Aorta (tissue), 5 donors: Measurements from ENCODE around the gene CERS5. TPM values are rescaled to one million over a fixed set of nuclear protein-coding genes. Genes with fewer than 3 reads are reported as not detected.
A peak's percentile ranks its signal among the peaks of the same experiment; 100 is the strongest.

ENCODE experiments used
- ATAC-seq: fragments of 200-7000 bp; cut with Tn5 transposase; one replicate; pipeline ENCODE4 v1.9.1; 2022; ENCODE audit warnings: moderate library complexity; ENCODE audit not compliant: low FRiP score
- DNase-seq, 2 donors: peaks; one replicate each; pipeline ENCODE4 v3.0.0-alpha.2; 2020
- H3K27ac ChIP-seq, 2 donors: one replicate each; pipeline ENCODE4 v1.5.1; 2013; ENCODE audit warnings: low read length in 2 of 2, mild to moderate bottlenecking in 2 of 2, moderate library complexity in 2 of 2, control low read depth in 1 of 2, inconsistent platforms in 1 of 2, low read depth in 1 of 2
- H3K27me3 ChIP-seq, 2 donors: one replicate each; pipeline ENCODE4 v1.6.1; 2013; ENCODE audit warnings: control low read depth in 1 of 2, low read length in 1 of 2, mild to moderate bottlenecking in 1 of 2, moderate library complexity in 1 of 2; ENCODE audit not compliant: insufficient read depth in 2 of 2, control insufficient read depth in 1 of 2
- H3K36me3 ChIP-seq, 2 donors: one replicate each; pipeline ENCODE4 v1.6.1; 2013; ENCODE audit warnings: control low read depth in 1 of 2, low read length in 1 of 2, mild to moderate bottlenecking in 1 of 2; ENCODE audit not compliant: insufficient read depth in 2 of 2, control insufficient read depth in 1 of 2
- H3K4me1 ChIP-seq, 2 donors: one replicate each; pipeline ENCODE4 v1.6.1; 2013; ENCODE audit warnings: low read length in 2 of 2, control low read depth in 1 of 2, mild to moderate bottlenecking in 1 of 2, moderate library complexity in 1 of 2; ENCODE audit not compliant: insufficient read depth in 2 of 2, control insufficient read depth in 1 of 2
- H3K4me3 ChIP-seq, 2 donors: one replicate each; pipeline ENCODE4 v1.5.1; 2013; ENCODE audit warnings: low read length in 2 of 2, control low read depth in 1 of 2, mild to moderate bottlenecking in 1 of 2
- H3K9me3 ChIP-seq: one replicate; pipeline ENCODE4 v1.6.1; 2013; ENCODE audit warnings: mild to moderate bottlenecking, low read length; ENCODE audit not compliant: control insufficient read depth
- WGBS, 2 donors: extraction: QIAGEN DNeasy Blood & Tissue Kit; methylation state at CpG; one replicate each; pipeline ENCODE4 v1.1.7; 2013; 5-methylcytosine and 5-hydroxymethylcytosine counted together
- intact Hi-C, 2 donors: fragments of 100-400 bp; cut with DNase I; formaldehyde crosslinking; loops; one replicate each; pipeline versions ENCODE4 v1.14.2 to v1.15.0; 2022
- polyA plus RNA-seq, 2 donors: library from polyadenylated mRNA; stranded (reverse); fragments of 200-250 nt; gene quantifications; one replicate each; pipeline ENCODE4 v1.2.3, GENCODE V29; 2013
- total RNA-seq, 2 donors: library from RNA; stranded (reverse); fragmentation: NEBNext Ultra II Directional; extraction: Animal tissue kit (Norgen Biotek cat#: 25700); gene quantifications; one replicate each; pipeline ENCODE4 v1.2.1, GENCODE V29; 2021
- donor health status: healthy with polysubstance abuse.
- donor health status: Bipolar disorder and iron deficiency.
- donor health status: DM: no; HTN: no; CAD: no.
- donor health status: DM: no; HTN: no; CAD: no.
- donor health status: DM: yes; HTN: yes; CAD: no.

Gene CERS5
- total and polyA plus RNA-seq, 4 donors = 27.3 to 115 (median 64.7) TPM

DNA sequence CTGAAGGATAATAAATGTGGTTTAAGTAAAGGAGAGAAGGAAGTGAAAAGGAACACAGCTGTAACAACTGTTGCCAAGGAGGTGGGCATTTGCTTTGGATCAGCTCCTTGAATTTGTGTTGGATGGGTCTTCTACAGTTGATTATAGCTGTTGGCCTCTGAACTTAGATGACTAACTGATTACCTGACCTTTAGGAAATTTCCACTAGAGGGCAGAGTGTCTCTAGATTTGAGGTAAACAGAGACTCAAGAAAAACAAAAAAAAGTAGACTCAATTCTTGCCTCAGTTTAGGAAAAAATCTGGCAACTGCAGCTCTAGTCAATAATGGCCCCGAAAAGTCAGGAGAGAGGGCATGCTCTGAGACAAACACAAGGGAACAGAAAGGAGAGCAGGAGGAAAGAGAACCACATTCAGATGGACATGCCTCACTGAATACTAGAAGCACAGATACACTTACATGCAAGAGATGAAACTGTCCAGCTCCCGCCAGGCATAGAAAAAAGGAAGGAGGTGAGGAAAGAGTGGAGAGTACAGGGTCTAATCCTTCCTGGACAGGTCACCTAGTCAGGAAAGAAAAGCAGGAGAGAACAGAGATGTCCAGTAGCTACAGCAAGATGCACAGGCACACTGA lies 34.5 kb downstream of the CERS5 start:
- WGBS, 2 donors = 36 to 38% methylated on average over 2 of the region's 2 CpGs
- peak overlapping the region; percentile 34 to 64 for H3K27ac ChIP-seq

DNA sequence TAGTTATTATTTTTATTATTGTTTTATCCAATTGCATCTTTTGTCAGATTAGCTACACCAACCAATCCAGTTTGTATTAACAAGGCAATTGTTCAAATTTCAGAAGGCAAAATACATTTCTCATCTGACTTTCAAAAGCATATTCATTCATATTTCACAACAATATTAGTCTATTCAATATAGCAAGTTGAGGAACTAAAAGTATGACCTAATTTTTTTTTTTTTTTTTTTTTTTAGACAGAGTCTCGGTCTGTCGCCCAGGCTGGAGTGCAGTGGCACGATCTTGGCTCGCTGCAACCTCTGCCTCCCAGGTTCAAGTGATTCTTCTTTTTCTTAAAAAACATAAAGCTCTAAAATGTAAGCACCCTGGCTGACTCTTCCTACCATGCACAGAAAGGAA lies 37.9 kb downstream of the CERS5 start:
- Histone ChIP-seq H3K27ac (no peak overlapping the region), H3K4me3 (no peak overlapping the region), H3K36me3 (peaks cover 3 to 15% of the 10 kb centered on the region in 2 donors), H3K9me3 (no peaks in the 10 kb centered on the region), H3K27me3 (no peaks in the 10 kb centered on the region), H3K4me1 (peaks cover under 1 to 3% of the 10 kb centered on the region in 2 donors)
- intact Hi-C loops = no loop called here
- ATAC-seq (no peak), DNase-seq (no peak)
- whole genome bisulfite sequencing, 2 donors = 14 to 16% methylated on average over 4 of the region's 4 CpGs

More for the DNA sequence above, 34.5 kb downstream of the CERS5 start:
- Histone ChIP-seq H3K36me3 (peaks cover 3 to 11% of the 10 kb centered on the region in 2 donors), H3K9me3 (no peaks in the 10 kb centered on the region), H3K27me3 (no peaks in the 10 kb centered on the region), H3K4me1 (peaks cover 0 to 2% of the 10 kb centered on the region in 2 donors), H3K4me3 (no peak overlapping the region)
- DNase-seq (no peak), ATAC-seq (no peak)
- intact Hi-C loops = loop anchor here (5.0 kb wide), 1 partner anchor 35 kb away; the partner anchor contains the start of gene CERS5 (in 2 of the 2)

DNA sequence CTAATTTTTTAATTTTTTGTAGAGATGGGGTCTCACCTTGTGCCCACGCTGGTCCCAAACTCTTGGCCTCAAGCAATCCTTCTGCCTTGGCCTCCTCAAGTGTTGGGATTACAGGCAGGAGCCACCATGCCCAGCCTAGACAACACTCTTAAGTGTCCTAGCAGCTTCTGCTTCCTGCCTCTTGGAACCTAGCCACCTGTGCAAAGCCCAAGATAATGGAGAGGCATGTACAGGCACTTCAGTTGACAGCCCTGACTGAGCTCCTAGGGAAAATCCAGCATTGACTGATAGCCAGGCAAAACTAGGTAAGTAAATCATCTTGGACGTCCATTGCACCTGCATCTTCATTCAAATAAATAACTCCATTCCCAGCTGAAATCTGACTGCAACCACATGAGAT lies 39.6 kb downstream of the CERS5 start:
- Histone ChIP-seq H3K27ac (no peak overlapping the region), H3K9me3 (no peaks in the 10 kb centered on the region), H3K4me1 (peaks cover 0 to 3% of the 10 kb centered on the region in 2 donors), H3K27me3 (no peaks in the 10 kb centered on the region), H3K4me3 (no peak overlapping the region), H3K36me3 (peaks cover 7 to 12% of the 10 kb centered on the region in 2 donors)
- DNase-seq = no peak
- 69 to 78% methylated on average over 2 of the region's 2 CpGs for WGBS, 2 donors
- intact Hi-C loops = no loop called here
- ATAC-seq = no peak

DNA sequence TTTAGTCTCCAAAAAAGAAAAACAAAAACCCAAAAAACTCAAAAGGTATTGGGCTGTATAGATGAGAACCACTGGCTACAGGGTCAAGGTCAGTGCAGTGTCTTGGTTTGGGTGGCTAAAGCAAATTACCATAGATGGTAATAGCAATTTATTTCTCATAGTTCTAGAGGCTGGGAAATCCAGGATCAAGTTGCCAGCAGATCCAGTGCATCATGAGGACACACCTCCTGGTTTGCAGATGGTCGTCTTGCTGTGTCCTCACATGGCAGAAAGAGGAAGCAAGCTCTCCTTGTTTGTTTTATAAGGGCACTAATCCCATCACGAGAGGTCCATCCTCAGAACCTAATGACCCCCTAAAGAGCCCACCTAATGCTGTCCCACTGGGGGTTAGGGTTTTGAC lies 44.0 kb downstream of the CERS5 start:
- H3K36me3 ChIP-seq = peaks cover 4 to 11% of the 10 kb centered on the region in 2 donors
- 68 to 76% methylated on average over 2 of the region's 2 CpGs for WGBS, 2 donors

DNA sequence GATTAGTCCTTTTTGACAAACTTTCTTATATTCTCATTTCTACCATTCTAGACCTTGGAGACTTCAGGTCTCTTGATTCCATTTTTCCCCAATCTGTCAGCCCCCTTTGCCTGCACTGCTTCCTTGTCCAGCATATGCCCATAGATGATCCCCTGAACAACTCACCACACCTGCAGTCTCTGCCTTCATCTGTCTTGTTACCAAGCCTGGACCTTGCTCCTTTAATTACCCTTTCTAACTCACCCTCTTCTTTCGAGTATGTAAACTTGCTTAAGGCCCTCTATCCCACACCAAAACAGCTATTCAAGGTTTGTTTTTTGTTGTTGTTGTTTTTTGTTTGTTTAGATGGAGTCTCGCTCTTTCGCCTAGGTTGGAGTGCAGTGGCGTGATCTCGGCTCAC lies 45.5 kb downstream of the CERS5 start:
- Histone ChIP-seq H3K27ac (no peak overlapping the region), H3K9me3 (no peaks in the 10 kb centered on the region), H3K27me3 (no peaks in the 10 kb centered on the region), H3K4me1 (peaks cover 3 to 4% of the 10 kb centered on the region in 2 donors), H3K36me3 (peaks cover 4% of the 10 kb centered on the region in 2 donors), H3K4me3 (no peak overlapping the region)
- ATAC-seq (no peak), DNase-seq (no peak)
- intact Hi-C loops = no loop called here
- WGBS, 2 donors = 84 to 92% methylated on average over 5 of the region's 5 CpGs

More for the DNA sequence above, 44.0 kb downstream of the CERS5 start:
- ATAC-seq (no peak), DNase-seq (no peak)
- intact Hi-C loops = no loop called here
- no peaks in the 10 kb centered on the region for H3K9me3 ChIP-seq
- H3K27me3 ChIP-seq = no peaks in the 10 kb centered on the region
- H3K4me1 ChIP-seq = peaks cover 2 to 3% of the 10 kb centered on the region in 2 donors
- no peak overlapping the region for H3K4me3 ChIP-seq
- no peak overlapping the region for H3K27ac ChIP-seq

DNA sequence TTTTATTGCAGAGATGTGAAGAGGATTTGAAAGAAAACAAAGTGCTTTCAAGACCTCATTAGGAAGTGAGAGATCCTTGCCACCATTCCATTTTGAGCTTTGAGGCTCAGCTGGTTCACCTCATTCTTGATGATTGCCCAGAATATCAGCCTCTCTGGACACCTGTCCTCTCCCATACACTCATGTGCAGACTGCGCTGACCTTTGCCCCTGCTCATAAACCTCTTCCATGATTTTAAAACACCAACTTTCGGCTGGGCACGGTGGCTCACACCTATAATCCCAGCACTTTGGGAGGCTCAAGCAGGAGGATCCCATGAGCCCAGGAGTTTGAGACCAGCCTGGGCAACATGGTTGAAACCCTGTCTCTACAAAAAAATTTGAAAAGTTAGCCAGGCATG lies 46.2 kb downstream of the CERS5 start:
- 90 to 92% methylated on average over 3 of the region's 3 CpGs for WGBS, 2 donors
- Histone ChIP-seq H3K36me3 (peaks cover 4% of the 10 kb centered on the region in 2 donors), H3K27me3 (no peaks in the 10 kb centered on the region), H3K4me3 (no peak overlapping the region), H3K4me1 (peaks cover 3 to 4% of the 10 kb centered on the region in 2 donors), H3K9me3 (no peaks in the 10 kb centered on the region), H3K27ac (no peak overlapping the region)
- DNase-seq = no peak
- ATAC-seq = no peak
- intact Hi-C loops = no loop called here

DNA sequence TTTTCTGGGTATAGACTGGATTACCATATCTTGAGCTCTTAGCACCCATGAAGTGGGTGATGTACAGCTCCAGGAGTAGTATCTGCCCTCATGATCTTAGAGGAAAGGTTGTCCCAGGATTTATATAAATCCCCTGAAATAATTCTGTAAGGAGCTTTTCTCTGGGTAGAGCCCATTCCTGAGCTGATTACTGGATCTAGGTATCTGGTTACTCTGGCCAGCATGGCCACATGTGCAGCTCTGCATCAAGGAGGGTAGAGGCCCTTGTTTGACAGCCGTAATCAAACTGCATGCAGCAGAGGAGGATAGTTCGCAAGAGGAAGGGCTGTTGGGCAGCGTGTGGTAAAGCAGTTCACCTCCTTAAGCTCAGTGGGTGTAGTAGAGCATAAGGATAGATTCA lies 46.6 kb downstream of the CERS5 start:
- Histone ChIP-seq H3K4me1 (peaks cover 3 to 4% of the 10 kb centered on the region in 2 donors), H3K9me3 (no peaks in the 10 kb centered on the region), H3K27ac (no peak overlapping the region), H3K36me3 (peaks cover 4% of the 10 kb centered on the region in 2 donors), H3K4me3 (no peak overlapping the region), H3K27me3 (no peaks in the 10 kb centered on the region)
- WGBS, 2 donors = 88 to 89% methylated on average over 3 of the region's 3 CpGs
- intact Hi-C loops = no loop called here
- no peak for DNase-seq
- no peak for ATAC-seq

DNA sequence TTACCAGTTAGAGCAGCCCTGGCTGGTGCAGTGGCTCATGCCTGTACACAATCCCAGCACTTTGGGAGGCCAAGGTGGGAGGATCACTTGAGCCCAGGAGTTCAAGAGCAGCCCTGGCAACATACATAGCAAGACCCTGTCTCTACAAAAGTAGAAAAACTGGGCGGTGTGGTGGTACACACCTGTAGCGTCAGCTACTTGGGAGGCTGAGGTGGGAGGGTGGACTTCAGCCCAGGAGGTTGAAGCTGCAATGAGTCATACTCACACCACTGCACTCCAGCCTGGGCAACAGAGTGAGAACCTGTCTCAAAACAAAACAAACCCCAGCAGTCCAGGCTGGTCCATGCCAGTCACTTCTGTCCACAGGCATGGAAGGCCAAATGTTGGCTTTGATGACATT lies 47.8 kb downstream of the CERS5 start:
- peaks cover 0 to 4% of the 10 kb centered on the region in 2 donors for H3K4me1 ChIP-seq
- no peak overlapping the region for H3K27ac ChIP-seq
- no peaks in the 10 kb centered on the region for H3K27me3 ChIP-seq
- no peaks in the 10 kb centered on the region for H3K9me3 ChIP-seq
- no peak for ATAC-seq
- intact Hi-C loops = no loop called here
- no peak overlapping the region for H3K4me3 ChIP-seq
- no peak for DNase-seq
- 96 to 99% methylated on average over 2 of the region's 2 CpGs for WGBS, 2 donors
- peaks cover 4% of the 10 kb centered on the region in 2 donors for H3K36me3 ChIP-seq

DNA sequence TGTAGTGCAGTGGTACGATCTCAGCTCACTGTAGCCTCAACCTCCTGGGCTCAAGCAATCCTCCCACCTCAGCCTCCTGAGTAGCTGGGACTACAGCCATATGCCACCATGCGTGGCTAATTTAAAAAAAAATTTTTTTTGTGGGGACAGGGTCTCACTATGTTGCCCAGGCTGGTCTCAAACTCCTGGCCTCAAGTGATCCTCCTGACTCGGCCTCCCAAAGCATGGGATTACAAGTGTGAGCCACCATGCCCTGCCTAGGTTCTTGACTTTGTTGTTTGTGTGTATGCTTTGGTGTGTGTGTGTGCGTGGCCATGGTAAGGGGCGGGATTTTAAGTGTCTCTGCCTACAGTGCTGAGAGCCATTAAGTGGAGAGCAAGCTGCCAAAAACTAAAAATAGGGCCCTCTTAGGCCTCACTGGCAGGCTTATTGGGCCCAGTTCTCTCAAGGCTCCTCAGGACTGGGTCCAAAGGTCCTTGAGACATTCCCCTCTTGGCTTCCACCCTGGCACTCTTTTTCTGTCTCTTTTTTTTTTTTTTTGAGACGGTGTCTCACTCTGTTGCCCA lies 50.0 kb downstream of the CERS5 start:
- Histone ChIP-seq H3K9me3 (no peaks in the 10 kb centered on the region), H3K4me3 (no peak overlapping the region), H3K27ac (peak overlapping the region in 1 of 2 donors; percentile 26), H3K4me1 (peaks cover 2 to 4% of the 10 kb centered on the region in 2 donors), H3K27me3 (no peaks in the 10 kb centered on the region), H3K36me3 (peaks cover 0 to 4% of the 10 kb centered on the region in 2 donors)
- DNase-seq = no peak
- 40 to 43% methylated on average over 6 of the region's 6 CpGs for WGBS, 2 donors
- ATAC-seq = peak; percentile 76
- intact Hi-C loops = no loop called here
